HG03432 (cell line): ENCODE data around the gene ERAP2.

Experiments used
- ATAC-seq: cut with Tn5 transposase; IDR thresholded peaks from one replicate; pipeline ENCODE4 v1.9.1; 2021; ENCODE audit warnings: mild to moderate bottlenecking, moderate library complexity; ENCODE audit not compliant: unreplicated experiment

ERAP2 gene

DNA sequence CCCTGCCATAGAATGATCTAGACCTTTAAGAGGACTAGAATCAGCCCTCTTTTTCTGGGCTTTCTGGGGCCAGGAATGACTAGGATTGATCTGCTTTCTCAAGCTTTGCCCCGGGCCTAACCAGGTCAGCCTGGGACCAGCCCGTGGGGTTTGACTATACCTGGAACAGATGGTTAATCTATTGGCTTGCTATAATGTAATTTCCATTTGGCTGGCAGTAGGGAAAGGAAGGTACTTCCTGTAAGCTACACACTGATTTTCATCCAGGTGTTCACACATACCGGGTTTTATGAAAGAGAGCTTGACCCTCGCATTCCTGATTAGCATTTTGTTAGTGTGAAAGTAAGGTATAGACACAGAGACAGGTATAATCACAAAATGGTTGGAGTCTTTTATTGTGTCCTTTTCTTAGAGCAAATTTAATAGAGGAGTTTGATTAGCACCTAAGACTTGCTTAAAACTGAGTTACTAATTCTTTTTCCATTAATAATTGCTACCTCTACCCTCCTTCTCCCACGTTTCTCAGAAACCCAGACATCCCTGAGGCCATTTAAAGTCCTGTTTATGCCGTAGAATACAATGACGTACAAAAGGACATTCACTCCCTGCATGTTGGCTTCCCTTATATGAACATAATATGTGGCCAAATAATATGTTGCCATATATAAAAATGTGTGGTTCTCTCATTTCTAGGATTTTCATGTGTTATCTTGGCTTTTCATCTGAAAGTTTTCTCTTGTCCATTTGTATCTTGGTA lies 76.9 kb downstream of the ERAP2 start:
- ATAC-seq: no peak

- ATAC-seq: peak; percentile 62
Observed at GRCh38 chr5:96957254-96958049, 81.2 kb downstream of the ERAP2 start.

DNA sequence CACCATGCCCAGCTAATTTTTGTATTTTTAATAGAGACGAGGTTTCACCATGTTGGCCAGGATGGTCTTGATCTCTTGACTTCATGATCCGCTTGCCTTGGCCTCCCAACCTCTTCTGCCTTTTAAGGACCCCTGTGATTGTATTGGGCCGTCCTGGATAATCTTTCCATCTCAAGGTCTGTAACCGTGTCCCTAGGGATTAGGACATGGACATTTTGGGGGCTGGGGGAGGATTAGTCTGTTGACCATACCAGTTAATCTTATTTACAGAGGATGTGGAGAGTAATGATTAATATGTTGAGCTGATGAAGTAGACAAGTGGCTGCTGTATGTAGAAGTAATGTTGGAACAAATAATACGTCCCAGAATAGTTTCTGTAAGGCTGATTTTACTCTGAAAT lies 82.7 kb downstream of the ERAP2 start:
- no peak for ATAC-seq

DNA sequence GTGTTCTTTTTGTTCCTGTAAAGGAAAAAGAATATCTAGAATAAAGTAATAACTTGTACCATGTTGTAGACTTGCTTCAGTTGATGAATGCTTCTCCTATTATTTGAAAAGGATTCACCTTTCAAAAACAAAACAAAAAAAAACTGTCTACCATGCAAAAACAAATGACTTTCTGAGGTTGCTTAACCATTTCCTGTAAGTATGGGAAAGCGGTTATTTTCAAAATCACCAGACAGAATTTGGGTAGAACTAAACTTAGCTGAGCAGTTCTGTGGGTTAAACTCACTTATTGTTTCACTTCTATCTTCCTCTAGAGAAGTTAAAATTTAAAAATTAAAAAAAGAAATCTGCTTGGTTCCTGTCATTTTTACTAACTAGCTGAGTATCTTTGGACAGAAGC lies 84.8 kb downstream of the ERAP2 start:
- ATAC-seq: peak; percentile 65

- ATAC-seq: no peak
Observed at GRCh38 chr5:96962540-96962991, 86.3 kb downstream of the ERAP2 start.

DNA sequence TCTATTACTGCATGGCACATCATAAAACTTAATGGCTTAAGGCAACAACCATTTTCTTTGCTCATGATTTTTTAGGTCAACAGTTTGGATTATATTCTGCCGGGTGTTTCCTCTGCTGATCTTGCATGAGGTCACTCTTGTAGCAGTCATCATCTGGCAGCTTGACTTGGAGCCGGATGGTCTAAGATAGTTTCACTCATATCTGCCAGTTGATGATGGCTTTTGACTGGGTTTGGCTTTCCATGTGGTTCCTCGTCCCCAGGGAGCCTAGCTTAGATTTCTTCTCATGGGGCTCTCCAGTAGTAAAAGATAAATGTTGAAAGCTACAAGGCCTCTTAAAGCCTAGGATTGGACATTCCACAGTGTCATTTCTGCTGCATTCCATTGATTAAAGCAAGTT lies 87.0 kb downstream of the ERAP2 start:
- ATAC-seq: no peak

DNA sequence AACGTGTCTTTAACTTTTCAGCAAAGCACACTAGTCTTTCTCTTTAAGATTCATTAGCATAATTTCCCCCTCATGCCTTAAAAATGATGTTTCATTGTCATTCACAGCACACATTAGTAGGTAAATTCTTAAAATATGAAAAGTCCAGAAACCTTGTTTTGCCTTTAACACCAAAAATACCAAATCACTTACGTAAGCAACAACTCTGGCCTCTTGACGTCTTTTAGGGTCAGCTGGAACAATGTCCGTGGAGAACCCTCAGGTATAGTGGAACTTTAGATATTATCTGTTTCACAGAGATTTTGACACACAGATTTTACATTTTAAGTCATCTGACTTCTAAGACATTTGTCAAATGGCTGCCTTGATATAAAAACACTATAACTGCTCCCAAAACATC lies 90.5 kb downstream of the ERAP2 start:
- ATAC-seq: no peak

DNA sequence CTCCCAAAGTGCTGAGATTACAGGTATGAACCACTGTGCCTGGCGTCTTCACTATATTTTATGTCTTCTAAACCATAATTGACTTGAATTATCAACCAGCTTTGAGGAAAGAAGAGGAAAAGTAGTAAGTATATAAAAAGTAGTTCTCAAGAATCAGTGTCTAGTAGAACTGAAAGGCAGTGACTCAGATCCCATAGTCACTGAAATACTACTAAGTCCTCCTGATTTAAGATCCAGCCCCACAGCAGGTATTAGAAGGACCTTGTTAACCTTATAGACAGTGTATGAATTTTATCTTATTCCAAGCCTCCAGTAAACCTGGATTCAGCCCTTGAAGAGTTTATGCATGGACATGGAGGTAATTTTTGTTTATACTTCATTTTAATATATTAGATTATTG lies 91.1 kb downstream of the ERAP2 start:
- no peak for ATAC-seq

DNA sequence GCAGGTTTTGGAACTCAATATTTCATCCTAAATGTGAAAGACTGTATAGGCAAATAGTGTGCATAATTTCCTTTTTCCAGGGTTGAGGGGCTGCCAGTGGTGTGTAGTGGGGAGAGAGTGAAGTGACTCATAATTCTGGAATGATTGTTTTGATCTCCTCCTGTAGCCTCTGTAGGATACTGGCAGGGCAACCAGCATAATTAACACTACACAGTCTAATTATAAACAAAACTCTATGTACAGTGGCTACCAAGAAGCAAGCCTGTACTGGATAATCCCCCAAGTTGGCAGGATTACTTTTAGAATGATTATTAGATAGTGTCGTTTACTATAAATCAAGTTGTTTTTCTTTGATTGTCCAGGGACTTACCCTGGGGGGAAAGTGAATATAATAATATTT lies 91.8 kb downstream of the ERAP2 start:
- no peak for ATAC-seq

GRCh38 chr5:96968614-96969013 lies 92.3 kb downstream of the ERAP2 start:
- ATAC-seq: no peak
